Measurements from ENCODE around the gene KCNMA1. TPM values are rescaled to one million over a fixed set of nuclear protein-coding genes. Genes with fewer than 3 reads are reported as not detected.

Gene KCNMA1
- total and polyA plus RNA-seq, 7 experiments from 2014 or later: 0.42 TPM; not detected in 6

DNA sequence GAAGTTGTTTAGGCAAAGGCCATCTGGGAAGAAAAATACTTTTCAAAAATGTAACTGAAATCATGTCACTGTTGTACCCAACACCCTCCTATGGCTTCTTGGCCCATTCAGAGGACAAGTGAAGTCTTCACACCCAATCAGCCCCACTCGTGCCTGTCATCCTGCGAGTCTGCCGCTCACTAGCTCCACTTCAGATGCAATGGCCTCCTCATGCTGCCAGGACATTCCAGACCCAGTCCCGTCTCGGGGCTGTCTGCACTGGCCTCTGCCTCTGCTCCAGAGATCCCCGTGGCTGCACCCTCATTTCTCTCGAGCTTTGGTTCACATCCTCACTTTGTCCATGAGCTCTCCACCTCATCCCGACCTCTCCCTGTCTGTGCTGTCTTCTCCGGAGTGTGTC, 227.1 kb downstream of the KCNMA1 start:
- Histone ChIP-seq H3K27ac (ENCODE audit: low read depth, low read length) (no peak overlapping the region), H3K36me3 (ENCODE audit: control insufficient read depth in 2 of 3, insufficient read depth in 3 of 3, low read length in 3 of 3) (no peaks in the 10 kb centered on the region), H3K4me3 (ENCODE audit: low read length) (no peak overlapping the region), H3K27me3 (ENCODE audit: control insufficient read depth in 2 of 2, insufficient read depth in 2 of 2, low read length in 2 of 2) (no peaks in the 10 kb centered on the region), H3K4me1 (ENCODE audit: control insufficient read depth in 2 of 2, insufficient read depth in 2 of 2, low read length in 2 of 2) (no peaks in the 10 kb centered on the region), H3K9me3 (ENCODE audit: control insufficient read depth in 2 of 3, low read length in 3 of 3) (no peaks in the 10 kb centered on the region)
- DNase-seq: no peak
- no peaks in the 10 kb centered on the region for H3K36me3 Mint-ChIP-seq
- ChIA-PET CTCF (no interaction called here), POLR2A (no interaction called here)
- no peak overlapping the region for H3K4me3 Mint-ChIP-seq
- no peaks in the 10 kb centered on the region for H3K4me1 Mint-ChIP-seq
- intact Hi-C loops (cut with micrococcal nuclease): no loop called here
- H3K27me3 Mint-ChIP-seq: peaks cover 0 to 13% (median 1%) of the 10 kb centered on the region in 5 donors
- no peak for ATAC-seq
- H3K27ac Mint-ChIP-seq: no peak overlapping the region
- H3K9me3 Mint-ChIP-seq: peaks cover 0 to 2% (median 0%) of the 10 kb centered on the region in 11 donors

DNA sequence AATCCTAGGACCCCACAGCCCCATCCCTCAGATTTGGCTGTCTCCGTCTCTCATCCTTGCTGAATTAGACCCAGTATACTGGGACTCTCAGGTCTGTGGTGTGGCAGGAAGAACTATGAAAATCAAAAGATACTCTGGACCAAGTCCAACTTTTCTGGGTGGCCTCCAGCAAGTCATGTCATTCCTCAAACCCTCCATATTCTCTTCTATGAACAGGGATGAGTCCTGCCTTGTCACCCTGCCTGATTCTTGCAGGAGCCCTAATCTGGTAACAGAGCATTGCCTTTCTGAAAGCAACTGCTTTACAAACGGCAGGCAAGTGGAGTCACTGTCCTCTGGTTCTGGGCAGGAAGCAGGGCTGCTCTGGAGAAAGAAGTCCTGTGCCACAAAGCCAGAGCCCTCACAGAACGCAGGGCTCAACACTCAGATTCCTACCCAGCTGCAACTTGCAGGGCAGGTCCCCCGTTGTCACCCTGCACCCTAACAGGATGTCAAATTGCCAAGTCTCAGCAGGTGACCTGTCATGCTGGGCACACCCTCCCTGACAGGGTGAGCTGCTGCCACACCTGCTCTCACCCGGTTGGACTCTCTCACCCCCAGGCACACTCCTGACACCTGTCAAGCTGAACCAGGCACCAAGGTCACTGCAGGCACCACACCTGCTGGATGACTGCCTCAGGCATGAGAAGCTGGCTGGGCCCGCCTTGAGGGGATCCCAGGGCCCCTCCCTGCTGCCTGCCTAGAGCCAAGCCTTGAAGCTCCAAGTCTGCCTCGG, 227.7 kb downstream of the KCNMA1 start:
- H3K4me1 ChIP-seq (ENCODE audit: control insufficient read depth in 2 of 2, insufficient read depth in 2 of 2, low read length in 2 of 2): no peaks in the 10 kb centered on the region
- no peak overlapping the region for H3K4me3 ChIP-seq (ENCODE audit: low read length)
- H3K27ac ChIP-seq (ENCODE audit: low read depth, low read length): no peak overlapping the region
- ChIA-PET POLR2A (no interaction called here), CTCF (no interaction called here)
- no peaks in the 10 kb centered on the region for H3K36me3 ChIP-seq (ENCODE audit: control insufficient read depth in 2 of 3, insufficient read depth in 3 of 3, low read length in 3 of 3)
- Mint-ChIP-seq H3K9me3 (peaks cover 0 to 2% (median 0%) of the 10 kb centered on the region in 11 donors), H3K4me1 (no peaks in the 10 kb centered on the region), H3K4me3 (no peak overlapping the region), H3K27ac (no peak overlapping the region), H3K27me3 (peaks cover 0 to 13% (median 7%) of the 10 kb centered on the region in 5 donors), H3K36me3 (no peaks in the 10 kb centered on the region)
- no peaks in the 10 kb centered on the region for H3K27me3 ChIP-seq (ENCODE audit: control insufficient read depth in 2 of 2, insufficient read depth in 2 of 2, low read length in 2 of 2)
- DNase-seq: no peak
- no peaks in the 10 kb centered on the region for H3K9me3 ChIP-seq (ENCODE audit: control insufficient read depth in 2 of 3, low read length in 3 of 3)
- no peak for ATAC-seq
- intact Hi-C loops (cut with micrococcal nuclease): no loop called here

DNA sequence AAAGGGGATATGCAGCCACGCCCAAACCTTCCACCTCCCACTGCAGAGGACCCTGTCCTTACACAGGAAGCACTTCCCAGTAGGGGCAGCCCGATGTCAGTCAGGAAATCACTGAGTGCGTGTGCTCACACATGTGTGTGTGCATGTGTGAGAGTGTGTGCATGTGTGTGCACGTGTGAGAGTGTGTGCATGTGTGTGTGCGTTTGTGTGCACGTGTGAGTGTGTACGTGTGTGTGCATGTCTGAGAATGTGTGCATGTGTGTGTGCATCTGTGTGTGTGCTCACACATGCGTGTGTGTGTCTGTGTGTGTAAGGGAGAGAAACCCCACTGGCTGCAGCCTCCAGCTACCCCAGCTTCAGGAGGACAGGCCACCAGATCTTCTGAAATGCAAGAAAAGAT, 229.3 kb downstream of the KCNMA1 start:
- Histone ChIP-seq H3K4me1 (ENCODE audit: control insufficient read depth in 2 of 2, insufficient read depth in 2 of 2, low read length in 2 of 2) (no peaks in the 10 kb centered on the region), H3K9me3 (ENCODE audit: control insufficient read depth in 2 of 3, low read length in 3 of 3) (no peaks in the 10 kb centered on the region), H3K27me3 (ENCODE audit: control insufficient read depth in 2 of 2, insufficient read depth in 2 of 2, low read length in 2 of 2) (no peaks in the 10 kb centered on the region), H3K4me3 (ENCODE audit: low read length) (no peak overlapping the region), H3K36me3 (ENCODE audit: control insufficient read depth in 2 of 3, insufficient read depth in 3 of 3, low read length in 3 of 3) (no peaks in the 10 kb centered on the region), H3K27ac (ENCODE audit: low read depth, low read length) (no peak overlapping the region)
- H3K4me3 Mint-ChIP-seq: no peak overlapping the region
- H3K27ac Mint-ChIP-seq: no peak overlapping the region
- ChIA-PET CTCF (no interaction called here), POLR2A (no interaction called here)
- peaks cover 0 to 2% (median 0%) of the 10 kb centered on the region in 11 donors for H3K9me3 Mint-ChIP-seq
- ATAC-seq (no peak), DNase-seq (no peak)
- no peaks in the 10 kb centered on the region for H3K4me1 Mint-ChIP-seq
- H3K27me3 Mint-ChIP-seq: peaks cover 0 to 19% (median 12%) of the 10 kb centered on the region in 5 donors
- intact Hi-C loops (cut with micrococcal nuclease): no loop called here
- H3K36me3 Mint-ChIP-seq: no peaks in the 10 kb centered on the region

GRCh38 chr10:77406764-77407430, 230.7 kb downstream of the KCNMA1 start:
- ChIA-PET POLR2A (no interaction called here), CTCF (no interaction called here)

DNA sequence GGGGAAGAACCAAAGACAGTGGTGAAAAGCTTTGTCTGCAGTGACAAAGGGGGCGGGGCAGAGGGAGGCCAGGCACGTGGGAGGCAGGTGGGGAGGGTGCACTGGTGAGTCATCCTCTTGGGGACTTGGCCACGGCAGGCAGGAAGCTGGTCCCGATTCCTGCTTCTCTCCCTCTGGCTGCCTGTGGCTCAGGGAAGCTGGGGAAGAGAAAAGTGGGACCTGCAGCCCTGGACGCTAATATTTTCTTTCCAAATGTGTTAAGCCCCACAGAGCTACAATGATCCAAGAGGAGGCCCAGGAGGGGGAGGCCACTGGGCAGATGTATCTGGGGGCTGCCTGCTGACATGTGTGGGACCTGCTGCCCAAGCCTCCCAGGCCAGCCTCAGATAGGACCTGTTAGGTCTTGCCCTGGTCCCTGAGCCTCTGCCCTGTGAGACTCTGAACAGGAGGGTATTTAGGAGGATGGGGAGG, 231.8 kb downstream of the KCNMA1 start:
- H3K4me1 Mint-ChIP-seq: no peaks in the 10 kb centered on the region
- no peak overlapping the region for H3K4me3 Mint-ChIP-seq
- ATAC-seq: no peak
- no peak for DNase-seq
- no peak overlapping the region for H3K4me3 ChIP-seq (ENCODE audit: low read length)
- peaks cover 0 to 37% (median 23%) of the 10 kb centered on the region in 5 donors for H3K27me3 Mint-ChIP-seq
- H3K4me1 ChIP-seq (ENCODE audit: control insufficient read depth in 2 of 2, insufficient read depth in 2 of 2, low read length in 2 of 2): no peaks in the 10 kb centered on the region
- no peak overlapping the region for H3K27ac Mint-ChIP-seq
- no peak overlapping the region for H3K27ac ChIP-seq (ENCODE audit: low read depth, low read length)
- H3K36me3 ChIP-seq (ENCODE audit: control insufficient read depth in 2 of 3, insufficient read depth in 3 of 3, low read length in 3 of 3): no peaks in the 10 kb centered on the region
- no peaks in the 10 kb centered on the region for H3K36me3 Mint-ChIP-seq
- ChIA-PET CTCF (no interaction called here), POLR2A (no interaction called here)
- H3K27me3 ChIP-seq (ENCODE audit: control insufficient read depth in 2 of 2, insufficient read depth in 2 of 2, low read length in 2 of 2): no peaks in the 10 kb centered on the region
- intact Hi-C loops (cut with micrococcal nuclease): no loop called here
- no peaks in the 10 kb centered on the region for H3K9me3 ChIP-seq (ENCODE audit: control insufficient read depth in 2 of 3, low read length in 3 of 3)
- H3K9me3 Mint-ChIP-seq: peaks cover 0 to 4% (median 0%) of the 10 kb centered on the region in 11 donors

More at GRCh38 chr10:77406764-77407430, 230.7 kb downstream of the KCNMA1 start:
- Mint-ChIP-seq H3K27me3 (peaks cover 0 to 32% (median 18%) of the 10 kb centered on the region in 5 donors), H3K27ac (no peak overlapping the region), H3K9me3 (peaks cover 0 to 4% (median 0%) of the 10 kb centered on the region in 11 donors), H3K4me3 (no peak overlapping the region), H3K36me3 (no peaks in the 10 kb centered on the region), H3K4me1 (no peaks in the 10 kb centered on the region)
- no peaks in the 10 kb centered on the region for H3K27me3 ChIP-seq (ENCODE audit: control insufficient read depth in 2 of 2, insufficient read depth in 2 of 2, low read length in 2 of 2)
- DNase-seq (no peak), ATAC-seq (no peak)
- no peaks in the 10 kb centered on the region for H3K9me3 ChIP-seq (ENCODE audit: control insufficient read depth in 2 of 3, low read length in 3 of 3)
- intact Hi-C loops (cut with micrococcal nuclease): no loop called here
- H3K4me1 ChIP-seq (ENCODE audit: control insufficient read depth in 2 of 2, insufficient read depth in 2 of 2, low read length in 2 of 2): no peaks in the 10 kb centered on the region
- H3K4me3 ChIP-seq (ENCODE audit: low read length): no peak overlapping the region
- no peak overlapping the region for H3K27ac ChIP-seq (ENCODE audit: low read depth, low read length)
- H3K36me3 ChIP-seq (ENCODE audit: control insufficient read depth in 2 of 3, insufficient read depth in 3 of 3, low read length in 3 of 3): no peaks in the 10 kb centered on the region

DNA sequence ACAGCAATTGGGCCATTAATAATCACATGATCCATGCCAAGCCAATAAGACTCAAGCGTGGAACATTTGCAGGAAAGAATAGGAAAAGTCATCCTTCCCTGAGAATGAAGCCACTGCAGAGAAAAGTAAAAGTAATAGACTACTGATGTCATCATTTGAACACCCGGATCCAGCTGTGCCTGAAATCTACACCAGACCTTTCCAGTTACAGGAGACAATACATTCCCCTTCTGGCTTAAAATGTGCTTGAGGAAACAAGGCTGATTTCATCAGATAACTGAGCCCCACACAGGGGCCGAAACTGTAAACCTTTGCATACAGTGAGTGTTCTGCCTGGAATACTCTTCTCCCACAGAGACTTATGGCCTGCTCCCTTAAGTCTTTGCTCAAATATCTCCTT, 232.8 kb downstream of the KCNMA1 start:
- H3K4me3 ChIP-seq (ENCODE audit: low read length): no peak overlapping the region
- no peak overlapping the region for H3K27ac ChIP-seq (ENCODE audit: low read depth, low read length)
- Mint-ChIP-seq H3K4me3 (no peak overlapping the region), H3K9me3 (peaks cover 0 to 4% (median 0%) of the 10 kb centered on the region in 11 donors), H3K36me3 (no peaks in the 10 kb centered on the region), H3K27me3 (peaks cover 0 to 35% (median 21%) of the 10 kb centered on the region in 5 donors), H3K27ac (no peak overlapping the region), H3K4me1 (no peaks in the 10 kb centered on the region)
- ATAC-seq (no peak), DNase-seq (no peak)
- POLR2A ChIA-PET: no interaction called here
- no peaks in the 10 kb centered on the region for H3K4me1 ChIP-seq (ENCODE audit: control insufficient read depth in 2 of 2, insufficient read depth in 2 of 2, low read length in 2 of 2)
- H3K27me3 ChIP-seq (ENCODE audit: control insufficient read depth in 2 of 2, insufficient read depth in 2 of 2, low read length in 2 of 2): no peaks in the 10 kb centered on the region
- CTCF ChIA-PET: no interaction called here
- no peaks in the 10 kb centered on the region for H3K36me3 ChIP-seq (ENCODE audit: control insufficient read depth in 2 of 3, insufficient read depth in 3 of 3, low read length in 3 of 3)
- H3K9me3 ChIP-seq (ENCODE audit: control insufficient read depth in 2 of 3, low read length in 3 of 3): no peaks in the 10 kb centered on the region
- intact Hi-C loops (cut with micrococcal nuclease): no loop called here

DNA sequence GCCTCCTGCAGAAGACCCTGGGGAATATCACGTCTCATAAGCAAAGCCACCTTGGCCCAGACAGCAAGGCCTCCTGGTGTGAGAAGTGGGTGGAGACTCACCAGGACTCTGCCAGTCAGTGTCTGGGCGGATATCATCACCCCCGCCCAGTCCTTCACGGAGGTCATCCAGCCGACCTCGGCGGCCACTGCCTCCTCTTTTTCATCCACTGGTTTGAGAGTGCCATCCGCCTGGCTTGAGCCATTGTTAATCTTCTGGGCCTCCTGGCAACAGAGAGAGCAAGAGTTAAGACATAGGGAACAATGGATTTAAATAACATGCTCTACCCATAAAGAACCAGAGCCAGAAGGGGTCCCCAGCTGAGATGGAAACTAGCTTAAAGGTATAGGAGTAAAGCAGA, 233.8 kb downstream of the KCNMA1 start:
- H3K36me3 Mint-ChIP-seq: no peaks in the 10 kb centered on the region
- H3K36me3 ChIP-seq (ENCODE audit: control insufficient read depth in 2 of 3, insufficient read depth in 3 of 3, low read length in 3 of 3): no peaks in the 10 kb centered on the region
- no peak for ATAC-seq
- ChIA-PET CTCF (no interaction called here), POLR2A (no interaction called here)
- no peaks in the 10 kb centered on the region for H3K9me3 ChIP-seq (ENCODE audit: control insufficient read depth in 2 of 3, low read length in 3 of 3)
- no peak overlapping the region for H3K4me3 Mint-ChIP-seq
- no peaks in the 10 kb centered on the region for H3K4me1 ChIP-seq (ENCODE audit: control insufficient read depth in 2 of 2, insufficient read depth in 2 of 2, low read length in 2 of 2)
- no peaks in the 10 kb centered on the region for H3K27me3 ChIP-seq (ENCODE audit: control insufficient read depth in 2 of 2, insufficient read depth in 2 of 2, low read length in 2 of 2)
- no peak overlapping the region for H3K27ac ChIP-seq (ENCODE audit: low read depth, low read length)
- intact Hi-C loops (cut with micrococcal nuclease): no loop called here
- peaks cover 0 to 4% (median 0%) of the 10 kb centered on the region in 11 donors for H3K9me3 Mint-ChIP-seq
- no peak for DNase-seq
- H3K27ac Mint-ChIP-seq: no peak overlapping the region
- peaks cover 0 to 29% (median 21%) of the 10 kb centered on the region in 5 donors for H3K27me3 Mint-ChIP-seq
- H3K4me1 Mint-ChIP-seq: no peaks in the 10 kb centered on the region
- H3K4me3 ChIP-seq (ENCODE audit: low read length): no peak overlapping the region

All from naive thymus-derived CD4-positive, alpha-beta T cell (primary cell).